GM21529 (cell line): Measurements from ENCODE around the gene NPPA.

ENCODE experiments used
- ATAC-seq: cut with Tn5 transposase; IDR thresholded peaks from one replicate; pipeline ENCODE4 v1.9.1; 2021; ENCODE audit not compliant: unreplicated experiment

NPPA gene

DNA sequence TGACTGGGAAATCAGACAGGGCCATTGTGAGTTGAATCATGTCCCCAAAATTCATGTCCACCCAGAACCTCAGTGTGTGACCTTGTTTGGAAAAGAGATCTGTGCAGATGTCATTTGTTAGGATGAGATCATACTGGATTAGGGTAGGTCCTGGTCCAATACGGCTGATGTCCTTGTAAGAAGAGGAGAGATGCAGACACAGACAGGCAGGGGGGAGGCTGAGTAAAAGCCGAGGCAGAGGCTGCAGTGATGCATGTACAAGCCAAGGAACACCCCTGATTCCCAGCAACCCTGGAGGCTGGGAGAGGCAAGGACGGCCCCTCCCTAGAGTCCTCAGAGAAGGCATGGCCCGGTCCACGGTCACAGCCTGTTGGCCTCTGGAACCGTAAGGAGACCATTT is 27.0 kb upstream of the NPPA start:
- no peak for ATAC-seq

DNA sequence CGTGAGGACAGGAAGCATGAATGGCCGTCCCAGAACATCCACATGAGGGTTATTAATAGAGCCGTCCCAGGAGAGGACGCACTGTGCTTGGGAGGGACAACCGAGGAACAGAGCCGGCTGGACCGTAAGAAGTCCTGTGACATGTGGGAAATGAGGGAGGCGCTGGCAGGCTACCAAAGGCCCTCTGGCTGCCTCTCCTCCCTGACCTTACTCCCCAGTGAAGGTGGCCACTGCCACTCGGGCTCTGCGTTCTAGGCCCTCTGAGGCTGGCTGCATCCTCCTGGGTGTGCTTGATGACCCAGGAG is 26.6 kb upstream of the NPPA start:
- ATAC-seq = no peak

DNA sequence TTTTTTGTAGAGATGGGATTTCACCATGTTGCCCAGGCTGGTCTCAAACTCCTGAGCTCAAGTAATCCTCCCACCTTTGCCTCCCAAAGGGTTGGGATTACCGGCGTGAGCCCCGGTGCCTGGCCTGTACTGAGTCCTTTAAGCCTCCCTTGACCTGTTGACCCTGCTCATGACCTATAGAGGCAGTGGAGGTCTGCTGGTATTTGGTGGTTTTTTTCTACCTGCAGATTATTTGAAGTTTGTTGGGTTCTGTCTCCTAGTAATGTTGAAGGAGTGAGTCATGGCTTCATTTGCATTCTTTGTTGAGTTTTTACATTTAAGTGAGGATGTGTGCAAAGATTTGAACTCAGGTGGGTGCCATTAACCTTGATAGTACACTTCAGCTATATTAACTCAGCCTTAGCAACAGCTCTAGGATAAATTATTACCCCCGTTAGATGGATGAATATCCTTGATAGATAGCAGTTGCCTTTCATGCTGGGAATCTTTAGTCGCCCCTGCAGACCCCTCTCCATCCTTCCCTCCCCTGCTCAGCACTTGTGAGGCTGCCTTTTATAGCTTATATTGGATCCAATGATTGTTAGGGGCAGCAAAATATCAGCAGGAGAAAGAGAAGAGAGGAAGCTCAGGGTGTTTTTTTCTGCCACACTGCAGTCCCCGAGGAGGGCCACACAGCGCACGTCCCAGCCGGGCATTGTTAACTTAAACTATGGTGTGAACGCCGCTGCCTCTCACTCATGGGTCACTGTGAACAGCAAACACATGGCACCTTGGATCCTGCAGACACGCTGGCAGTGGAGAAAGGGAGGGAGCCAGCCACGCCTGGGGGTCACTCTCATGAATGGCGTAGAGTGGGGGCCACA is 26.0 kb upstream of the NPPA start:
- no peak for ATAC-seq

DNA sequence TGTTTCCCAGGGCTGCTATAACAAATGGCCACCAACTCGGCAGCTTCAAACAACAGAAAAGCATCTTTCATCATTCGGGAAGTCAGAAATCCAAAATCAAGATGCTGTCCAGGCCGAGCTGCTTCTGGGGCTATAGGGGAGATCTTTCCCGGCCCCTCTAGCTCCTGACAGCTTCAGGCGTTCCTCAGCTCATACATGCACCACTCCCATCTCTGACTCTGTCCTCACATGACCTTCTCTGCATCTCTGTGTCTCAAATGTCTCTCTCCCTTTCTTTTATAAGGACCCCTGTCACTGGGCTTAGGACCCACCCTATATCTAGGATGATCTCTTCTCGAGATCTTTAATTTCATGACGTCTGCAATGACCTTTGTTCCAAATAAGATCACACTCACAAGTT is 25.0 kb upstream of the NPPA start:
- ATAC-seq = no peak

DNA sequence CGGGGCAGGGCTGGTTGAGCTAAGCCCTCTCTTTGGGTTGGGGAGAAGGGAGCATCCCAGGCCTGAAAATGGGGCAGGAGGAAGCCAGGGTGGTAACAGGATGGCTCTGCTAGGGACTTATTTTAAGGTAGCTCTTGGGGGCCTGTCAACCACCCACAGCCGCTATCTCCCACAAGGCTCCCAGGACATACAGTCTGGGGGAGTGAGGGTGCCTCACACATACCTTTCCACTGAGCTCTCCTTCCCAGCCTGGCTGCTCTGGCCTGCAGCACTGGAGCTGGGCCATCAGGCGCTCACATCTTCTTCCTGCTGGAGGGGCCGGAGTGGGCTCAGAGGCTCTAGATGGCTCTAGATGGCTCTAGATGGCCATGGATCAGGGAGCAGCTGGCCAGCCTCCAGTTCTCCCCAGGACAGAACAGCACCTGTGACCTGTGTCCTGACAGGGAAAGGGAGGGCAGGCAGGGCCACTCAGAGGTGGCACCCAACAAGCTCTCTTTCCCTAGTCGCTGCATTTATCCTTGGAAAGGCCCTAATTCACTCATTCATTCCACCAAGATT is 22.1 kb upstream of the NPPA start:
- ATAC-seq = no peak

DNA sequence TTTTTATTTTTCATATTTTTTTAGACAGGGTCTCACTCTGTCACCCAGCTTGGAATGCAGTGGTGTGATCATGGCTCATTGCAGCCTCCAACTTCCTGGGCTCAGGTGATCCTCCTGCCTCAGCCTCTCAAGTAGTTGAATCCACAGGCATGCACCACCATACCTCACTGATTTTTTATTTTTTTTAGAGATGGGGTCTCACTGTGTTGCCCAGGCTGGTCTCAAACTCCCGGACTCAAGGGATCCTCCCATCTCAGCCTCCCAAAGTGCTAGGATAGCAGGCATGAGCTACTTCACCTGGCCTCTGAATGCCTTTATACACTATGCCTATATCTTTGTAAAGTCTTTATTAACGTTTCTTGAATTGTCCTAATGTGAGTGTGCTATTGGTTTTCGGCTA is 21.5 kb upstream of the NPPA start:
- no peak for ATAC-seq

DNA sequence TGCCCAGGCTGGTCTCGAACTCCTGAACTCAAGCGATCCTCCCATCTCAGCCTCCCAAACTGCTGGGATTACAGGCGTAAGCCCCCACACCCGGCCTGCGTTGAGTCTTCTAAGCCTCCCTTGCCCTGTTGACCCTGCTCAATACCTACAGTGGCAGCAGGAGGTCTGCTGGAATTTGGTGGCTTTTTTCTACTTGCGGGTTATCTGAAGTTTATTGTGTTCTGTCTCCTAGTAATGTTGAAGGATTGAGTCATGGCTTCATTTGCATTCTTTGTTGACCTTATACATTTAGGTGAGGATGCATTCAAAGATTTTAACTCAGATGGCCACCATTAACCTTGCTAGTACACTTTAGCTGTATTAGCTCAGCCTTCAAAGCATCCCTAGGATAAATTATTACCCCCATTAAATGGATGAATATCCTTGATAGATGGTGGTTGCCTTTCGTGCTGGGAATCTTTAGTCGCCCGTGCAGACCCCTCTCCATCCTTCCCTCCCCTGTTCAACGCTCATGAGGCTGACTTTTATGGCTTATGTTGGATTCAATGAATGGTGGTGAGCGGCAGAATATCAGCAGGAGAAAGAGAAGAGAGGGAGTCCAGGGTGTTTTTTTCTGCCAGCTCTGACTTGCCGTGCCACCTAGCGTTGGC is 20.9 kb upstream of the NPPA start:
- no peak for ATAC-seq

DNA sequence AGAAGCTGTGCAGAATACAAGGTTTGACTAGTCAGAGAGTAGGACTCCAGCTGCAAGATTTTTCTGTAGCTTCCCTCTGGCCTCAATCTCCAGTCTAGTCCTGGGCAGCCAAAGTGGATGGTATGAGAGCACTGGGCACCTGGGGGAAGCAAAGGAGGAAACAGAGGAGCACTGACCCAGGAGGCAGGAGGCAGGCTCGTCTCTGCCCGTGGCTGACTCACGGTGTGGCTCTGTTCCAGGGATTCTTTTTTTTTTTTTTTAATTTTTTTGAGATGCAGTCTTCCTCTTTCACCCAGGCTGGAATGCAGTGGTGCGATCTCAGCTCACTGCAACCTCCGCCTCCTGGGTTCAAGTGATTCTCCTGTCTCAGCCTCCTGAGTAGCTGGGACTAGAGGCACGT is 15.3 kb upstream of the NPPA start:
- no peak for ATAC-seq

DNA sequence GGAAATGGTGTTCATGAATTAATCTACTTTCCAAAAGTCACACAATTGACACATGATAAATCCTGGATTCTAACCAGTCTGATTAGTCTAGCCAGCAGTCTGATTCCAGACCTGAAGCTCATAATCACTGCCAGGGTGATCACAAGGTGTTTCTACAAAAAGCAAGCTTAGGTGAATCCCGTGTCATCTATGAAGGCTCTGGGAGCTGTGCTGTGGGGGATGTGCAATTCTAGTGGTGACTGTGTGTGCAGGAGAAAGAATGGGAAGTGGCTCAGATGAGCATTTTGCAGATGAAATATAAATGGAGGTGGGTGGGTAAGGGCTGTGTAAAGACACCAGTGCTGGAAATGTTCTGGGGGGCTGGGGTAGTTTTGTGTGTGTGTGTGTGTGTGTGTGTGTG is 13.0 kb upstream of the NPPA start:
- no peak for ATAC-seq

DNA sequence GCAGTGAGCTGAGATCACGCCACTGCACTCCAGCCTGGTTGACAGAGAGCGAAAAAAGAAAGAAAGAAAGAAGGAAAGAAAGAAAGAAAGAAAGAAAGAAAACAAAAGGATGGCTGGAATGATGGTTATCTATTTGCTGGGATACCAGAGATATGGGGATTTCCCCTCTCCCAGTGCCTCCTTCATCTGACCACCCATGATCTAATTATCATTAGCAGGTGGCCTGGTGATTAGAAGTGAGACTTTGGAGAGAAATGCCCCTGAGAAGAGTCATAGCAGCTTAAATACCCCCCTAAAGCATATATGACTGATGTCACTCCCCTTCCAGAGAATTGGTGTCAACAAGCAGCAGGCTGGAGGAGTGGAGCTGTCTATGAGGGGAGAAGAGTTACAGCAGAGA is 12.5 kb upstream of the NPPA start:
- ATAC-seq = no peak

DNA sequence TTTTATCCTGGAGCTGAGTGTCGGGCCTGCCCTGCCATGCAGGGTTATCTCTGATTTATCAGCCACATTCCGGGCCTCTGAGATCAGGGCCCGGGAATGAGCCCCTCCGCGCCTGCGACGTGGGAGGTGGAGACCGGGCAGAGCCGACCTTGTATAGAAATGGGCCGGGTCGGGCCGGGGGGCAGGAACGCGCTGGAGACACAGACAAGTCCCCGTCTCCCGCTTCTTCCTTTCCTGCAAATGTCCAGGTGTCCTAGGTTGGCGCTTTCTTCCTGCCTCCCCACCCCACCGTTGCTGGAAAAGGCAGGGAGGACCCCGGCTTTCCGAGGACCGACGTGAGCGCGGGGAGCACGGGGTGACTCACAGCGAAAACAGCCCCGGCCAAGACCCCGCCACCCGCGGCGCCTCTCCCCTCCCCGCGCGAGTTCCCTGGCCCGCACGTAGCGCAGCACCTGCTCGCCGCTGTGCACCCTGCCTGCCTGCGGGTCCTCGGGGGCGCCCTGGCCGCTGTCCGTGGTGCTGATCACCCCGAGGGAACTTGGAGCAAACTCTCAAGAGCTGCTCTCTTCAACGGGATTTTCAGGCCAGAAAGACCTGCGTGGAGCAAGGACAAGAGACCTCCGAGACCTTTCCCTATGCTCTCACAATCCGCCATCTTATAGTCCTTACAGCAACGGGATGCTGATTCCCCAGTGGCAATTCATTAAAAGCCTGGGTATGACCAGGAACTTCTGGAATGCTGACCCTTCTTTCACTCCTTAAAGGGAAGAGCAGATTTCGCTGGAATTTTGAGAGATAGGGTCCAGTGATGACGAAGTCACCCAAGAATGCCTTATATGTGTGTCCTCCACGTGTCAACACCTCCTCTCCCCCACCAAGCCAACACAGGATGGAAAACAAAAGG is 11.6 kb upstream of the NPPA start:
- ATAC-seq = no peak

DNA sequence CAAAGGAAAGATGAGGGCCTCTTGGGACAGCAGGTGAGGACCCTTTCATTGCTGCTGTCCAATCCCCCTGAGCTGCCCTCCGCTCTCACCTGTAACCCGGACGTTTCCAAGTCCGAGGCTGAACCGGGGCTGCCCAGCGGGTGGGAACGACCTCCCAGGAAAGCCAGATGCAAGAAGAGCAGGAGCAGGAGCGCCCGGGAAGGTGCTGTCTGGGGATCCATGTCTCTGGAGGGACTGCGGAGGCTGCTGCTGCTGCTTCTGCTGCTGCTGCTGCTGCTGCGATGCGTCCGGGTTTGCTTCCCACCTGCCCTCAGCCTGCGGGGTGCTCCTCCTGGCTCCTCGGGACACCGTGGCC is 11.0 kb upstream of the NPPA start, which contains the start of gene NPPB:
Gene NPPB, minus strand, starts transcription at position 333 of the 355 bp plus-strand sequence. Its CDS starts 112 bp downstream, at position 221.
- no peak for ATAC-seq

DNA sequence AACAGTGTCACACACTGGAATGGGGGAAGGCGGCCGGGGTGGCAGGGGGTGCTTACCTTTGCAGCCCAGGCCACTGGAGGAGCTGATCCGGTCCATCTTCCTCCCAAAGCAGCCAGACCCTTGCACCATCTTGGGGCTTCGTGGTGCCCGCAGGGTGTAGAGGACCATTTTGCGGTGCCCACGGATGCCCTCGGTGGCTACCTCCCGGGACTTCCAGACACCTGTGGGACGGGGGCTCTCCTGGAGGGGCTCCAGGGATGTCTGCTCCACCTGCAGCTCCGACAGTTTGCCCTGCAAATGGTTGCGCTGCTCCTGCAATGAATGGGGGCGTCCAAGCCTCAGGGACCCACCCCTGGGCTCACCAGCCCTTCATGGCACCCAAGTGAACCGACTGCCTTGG is 10.6 kb upstream of the NPPA start:
- ATAC-seq = no peak

DNA sequence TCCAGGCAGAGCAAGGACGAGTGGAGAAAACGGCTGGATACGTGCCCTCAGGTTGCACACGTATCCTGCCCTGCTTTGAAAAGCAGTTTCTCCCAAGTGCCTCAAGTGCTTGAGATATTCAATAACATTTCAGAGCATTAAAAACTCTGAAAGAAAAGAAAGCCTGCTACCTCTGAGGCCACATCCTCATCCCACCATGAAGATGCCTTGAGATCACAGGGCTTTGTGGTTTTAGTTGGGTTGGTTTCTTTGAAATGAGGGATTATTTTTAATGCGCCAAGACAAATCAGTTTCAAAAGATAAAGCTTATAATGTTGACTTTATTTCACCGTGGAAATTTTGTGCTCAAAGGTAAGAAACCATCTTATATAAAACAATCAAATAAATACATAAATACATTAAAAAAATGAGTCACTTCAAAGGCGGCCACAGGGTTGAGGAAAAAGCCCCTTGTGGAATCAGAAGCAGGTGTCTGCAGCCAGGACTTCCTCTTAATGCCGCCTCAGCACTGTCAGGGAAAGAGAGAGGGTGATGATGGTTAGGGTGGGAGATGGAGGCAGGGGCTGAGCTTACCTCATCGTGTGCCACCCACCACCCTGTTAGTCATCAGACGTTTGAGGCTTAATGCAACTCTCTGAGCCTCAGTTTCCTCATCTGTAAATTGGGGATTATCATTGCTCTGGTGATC is 9.7 kb upstream of the NPPA start:
- ATAC-seq = no peak

DNA sequence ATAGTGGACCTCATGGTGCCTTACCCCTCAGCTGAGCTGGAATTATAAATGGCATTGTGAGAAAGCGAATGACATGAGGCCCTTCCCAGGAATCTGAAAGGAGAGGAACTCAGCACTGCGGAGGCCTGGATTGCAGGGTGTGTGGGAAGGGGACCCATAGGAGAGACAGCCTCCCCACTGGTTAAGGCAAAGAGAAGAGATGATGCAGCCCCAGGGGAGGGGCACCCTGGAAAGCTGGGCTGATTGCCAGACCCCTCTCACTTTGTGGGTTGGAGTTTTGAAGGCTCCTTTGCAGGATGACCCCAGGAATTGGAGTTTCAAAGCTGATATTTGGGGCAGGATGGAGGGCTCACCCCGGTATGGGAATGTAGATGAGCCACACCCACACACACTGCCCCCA is 9.1 kb upstream of the NPPA start:
- no peak for ATAC-seq

DNA sequence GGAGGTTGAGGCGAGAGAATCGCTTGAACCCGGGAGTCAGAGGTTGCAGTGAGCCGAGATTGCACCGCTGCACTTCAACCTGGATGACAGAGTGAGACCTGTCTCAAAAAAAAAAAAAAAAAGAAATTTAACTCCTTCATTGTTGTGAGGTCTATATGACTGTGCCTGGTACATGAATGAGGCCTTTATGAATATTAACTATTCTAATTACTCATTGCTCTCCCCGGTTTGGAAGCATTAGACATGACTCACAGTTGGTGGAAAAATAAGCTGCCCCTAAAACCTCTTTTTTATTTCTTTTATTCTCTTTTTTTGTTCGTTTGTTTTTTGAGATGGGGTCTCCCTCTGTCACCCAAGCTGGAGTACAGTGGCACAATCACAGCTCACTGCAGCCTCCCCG is 7.8 kb upstream of the NPPA start:
- ATAC-seq = no peak

DNA sequence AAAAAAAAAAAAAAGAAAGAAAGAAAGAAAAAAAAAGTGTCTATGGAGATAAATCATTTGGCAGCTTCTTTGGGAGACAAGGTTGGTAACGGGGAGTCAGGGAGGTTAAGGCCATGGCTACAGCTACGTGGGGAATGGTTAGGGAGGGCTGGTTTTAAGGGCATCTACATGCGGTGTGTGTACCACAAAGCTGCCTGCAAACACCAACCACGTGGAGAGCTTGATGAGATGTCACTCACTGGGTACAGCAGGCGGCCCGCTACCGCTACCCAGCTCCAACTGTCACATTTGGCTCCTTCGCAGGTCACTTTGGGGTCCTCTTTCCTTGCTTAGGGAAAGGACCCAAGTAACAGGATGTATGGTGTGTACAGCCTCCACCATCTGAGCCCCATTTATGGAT is 6.9 kb upstream of the NPPA start:
- ATAC-seq = no peak

DNA sequence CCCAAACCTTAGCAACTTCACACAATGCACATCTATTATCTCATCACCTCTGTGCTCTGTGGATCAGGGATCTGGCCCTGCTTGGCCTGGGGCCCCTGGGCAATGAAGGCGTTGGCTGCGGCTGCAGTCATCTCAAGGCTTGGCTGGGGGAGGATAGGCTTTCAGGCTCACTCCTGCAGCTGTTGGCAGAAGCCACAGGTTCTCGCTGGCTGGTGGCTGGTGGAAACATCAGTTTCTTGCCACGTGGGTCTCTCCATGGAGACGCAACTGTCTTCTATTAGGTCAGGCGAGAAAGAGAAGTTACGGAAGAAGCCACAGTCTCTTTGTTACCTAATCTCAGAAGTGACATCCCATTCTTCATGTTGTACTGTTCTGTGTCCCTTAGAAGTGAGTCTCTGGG is 3.6 kb upstream of the NPPA start:
- no peak for ATAC-seq

DNA sequence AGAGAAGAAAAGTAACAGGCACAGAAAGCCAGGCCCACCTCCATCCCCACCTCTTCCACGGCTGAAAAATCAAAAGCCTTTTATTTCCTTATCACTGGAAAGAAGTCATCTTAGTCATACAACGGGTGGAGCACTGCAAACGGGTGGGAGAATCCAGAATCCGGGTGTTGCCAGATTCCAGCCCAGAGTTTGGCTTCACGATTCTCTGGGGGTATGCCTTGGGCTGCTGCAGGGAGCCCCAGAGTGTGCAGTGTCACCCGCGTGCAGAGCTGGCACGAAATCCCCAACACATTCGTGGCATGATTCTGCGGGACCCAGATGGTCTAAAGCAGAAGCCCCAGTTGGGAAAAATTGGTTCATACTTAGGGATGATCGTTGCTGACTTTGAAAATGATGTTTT is 2.6 kb upstream of the NPPA start:
- no peak for ATAC-seq

DNA sequence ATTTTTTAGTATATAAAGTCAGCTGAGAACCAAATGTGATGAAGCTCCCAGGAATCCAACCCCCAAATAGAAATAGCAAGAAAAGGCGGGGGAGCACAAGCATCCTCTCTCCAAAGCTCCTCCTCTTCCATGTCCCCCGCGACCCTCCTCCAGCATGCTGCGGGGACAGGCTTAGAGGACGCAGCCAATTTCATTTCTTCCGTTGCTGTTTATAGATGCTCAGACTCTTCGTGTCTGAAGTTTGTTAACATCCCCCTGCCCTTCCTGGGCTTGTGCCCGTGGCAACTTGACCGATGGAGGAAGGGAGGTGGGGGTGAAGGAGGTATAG is 754 bp upstream of the NPPA start:
- ATAC-seq = no peak

DNA sequence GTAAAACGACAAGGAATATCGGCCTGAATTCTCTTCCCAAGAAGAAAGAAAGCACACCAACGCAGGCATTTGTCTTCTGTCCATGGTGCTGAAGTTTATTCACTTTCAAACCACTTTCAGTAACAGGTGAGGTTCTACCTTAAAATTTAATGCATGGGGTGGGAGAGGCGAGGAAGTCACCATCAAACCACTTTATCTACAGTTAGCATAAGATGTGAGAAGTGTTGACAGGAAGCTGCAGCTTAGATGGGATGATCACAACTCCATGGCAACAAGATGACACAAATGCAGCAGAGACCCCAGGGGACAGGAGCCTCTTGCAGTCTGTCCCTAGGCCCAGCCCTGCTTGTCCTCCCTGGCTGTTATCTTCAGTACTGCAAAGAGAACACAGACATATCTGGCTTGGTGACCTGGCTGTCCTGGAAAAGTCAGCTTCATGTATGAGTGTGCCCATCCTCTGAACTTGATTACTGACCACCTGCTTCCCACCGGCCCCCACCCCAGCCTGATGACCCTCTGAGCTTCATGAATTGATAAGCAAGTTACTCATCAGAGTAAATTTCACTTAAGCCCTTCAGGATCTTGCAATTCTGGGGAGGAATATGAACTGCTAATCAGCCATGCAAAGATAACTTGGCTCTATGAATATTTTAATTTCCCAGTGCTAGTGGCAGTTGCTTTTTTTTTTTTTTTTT is 1.8 kb downstream of the NPPA start:
- ATAC-seq = no peak
